HEK293 (cell line): ENCODE results near the gene EMP3.

Experiments used
- CTCF ChIA-PET: fragments of 350-600 bp; formaldehyde crosslinking; extraction: SDS; loops from one replicate; lab custom pipeline; 2021; ENCODE audit warnings: antibody characterized with exemption; lab: Yijun Ruan, JAX
- POLR2A ChIA-PET: fragments of 300-600 bp; formaldehyde crosslinking; extraction: SDS; loops from one replicate; lab custom pipeline; 2020; ENCODE audit warnings: antibody characterized with exemption, inconsistent platforms; lab: Yijun Ruan, JAX
- H3K27ac ChIP-seq: fragments of 200-500 bp; sonication (Bioruptor generic); 2 replicates; pipeline ENCODE4 v1.5.1; 2014; ENCODE audit warnings: low read depth, low read length, control low read depth, inconsistent platforms; ENCODE audit errors: extremely low read depth
- H3K36me3 ChIP-seq, 2 experiments: fragments of 200-500 bp in 1 of 2; sonication (Bioruptor generic) in 1 of 2; 1 replicate in 1 of 2; 2 replicates in 1 of 2; pipeline ENCODE4 v1.5.1; 2014 to 2017; ENCODE audit warnings: inconsistent platforms in 2 of 2, low read length in 2 of 2; ENCODE audit not compliant: control insufficient read depth in 2 of 2, insufficient read depth in 1 of 2
- H3K4me1 ChIP-seq: fragments of 200-500 bp; sonication (Bioruptor generic); 2 replicates; pipeline ENCODE4 v1.5.1; 2014; ENCODE audit warnings: mild to moderate bottlenecking, low read length, inconsistent platforms; ENCODE audit not compliant: control insufficient read depth, insufficient read depth
- H3K4me3 ChIP-seq: 2 replicates; pipeline ENCODE4 v1.5.1; 2011; ENCODE audit warnings: low read depth, mild to moderate bottlenecking, control low read depth, low read length, moderate library complexity
- H3K9me3 ChIP-seq: fragments of 200-500 bp; sonication (Bioruptor generic); 2 replicates; pipeline ENCODE4 v1.5.1; 2014; ENCODE audit warnings: low read depth, low read length, inconsistent platforms; ENCODE audit not compliant: control insufficient read depth, insufficient read depth
- BCL11A ChIP-seq: fragments of 450-650 bp; formaldehyde crosslinking; IDR thresholded peaks from 2 replicates; pipeline ENCODE4 v1.5.1; 2016; ENCODE audit warnings: low read depth, missing biosample characterization, missing genetic modification characterization
- FEZF1 ChIP-seq: fragments of 450-650 bp; formaldehyde crosslinking; IDR thresholded peaks from 2 replicates; pipeline ENCODE4 v1.5.1; 2016; ENCODE audit warnings: missing biosample characterization, missing genetic modification characterization
- IKZF3 ChIP-seq: fragments of 450-650 bp; IDR thresholded peaks from 2 replicates; pipeline ENCODE4 v1.5.0; 2018; ENCODE audit warnings: missing biosample characterization, mild to moderate bottlenecking, missing genetic modification characterization, moderate library complexity
- INSM2 ChIP-seq: fragments of 450-650 bp; formaldehyde crosslinking; IDR thresholded peaks from 2 replicates; pipeline ENCODE4 v1.5.1; 2016; ENCODE audit warnings: missing biosample characterization, missing genetic modification characterization
- PATZ1 ChIP-seq: fragments of 450-650 bp; formaldehyde crosslinking; IDR thresholded peaks from 2 replicates; pipeline ENCODE4 v1.5.1; 2016; ENCODE audit warnings: missing biosample characterization, missing genetic modification characterization
- PRDM1 ChIP-seq: fragments of 450-650 bp; formaldehyde crosslinking; IDR thresholded peaks from 2 replicates; pipeline ENCODE4; 2016; ENCODE audit warnings: missing biosample characterization, missing genetic modification characterization
- REPIN1 ChIP-seq: fragments of 450-650 bp; formaldehyde crosslinking; IDR thresholded peaks from 2 replicates; pipeline ENCODE4 v1.5.1; 2017; ENCODE audit warnings: missing biosample characterization, missing genetic modification characterization, low read depth
- SP7 ChIP-seq: fragments of 450-650 bp; formaldehyde crosslinking; IDR thresholded peaks from 2 replicates; pipeline ENCODE4 v1.5.1; 2016; ENCODE audit warnings: missing biosample characterization, missing genetic modification characterization
- YY2 ChIP-seq: fragments of 450-650 bp; formaldehyde crosslinking; IDR thresholded peaks from 2 replicates; pipeline ENCODE4 v1.5.1; 2016; ENCODE audit warnings: missing biosample characterization, missing genetic modification characterization
- ZNF10 ChIP-seq: fragments of 450-650 bp; formaldehyde crosslinking; IDR thresholded peaks from 2 replicates; pipeline ENCODE4 v1.5.1; 2017; ENCODE audit warnings: missing biosample characterization, missing genetic modification characterization
- ZNF121 ChIP-seq: fragments of 450-650 bp; formaldehyde crosslinking; IDR thresholded peaks from 2 replicates; pipeline ENCODE4 v1.5.1; 2016; ENCODE audit warnings: missing biosample characterization, missing genetic modification characterization
- ZNF184 ChIP-seq: fragments of 450-650 bp; IDR thresholded peaks from 2 replicates; pipeline ENCODE4 v1.5.1; 2018; ENCODE audit warnings: missing biosample characterization, mild to moderate bottlenecking, missing genetic modification characterization
- ZNF26 ChIP-seq: fragments of 450-650 bp; formaldehyde crosslinking; IDR thresholded peaks from 2 replicates; pipeline ENCODE4 v1.5.1; 2016; ENCODE audit warnings: missing biosample characterization, missing genetic modification characterization
- ZNF274 ChIP-seq, 2 experiments: fragments of 200-500 bp in 1 of 2; fragments of 450-650 bp in 1 of 2; sonication (Bioruptor generic) in 1 of 2; formaldehyde crosslinking in 1 of 2; IDR thresholded peaks; 2 replicates each; pipeline versions ENCODE4 v1.5.1 to v1.6.1; 2014 to 2016; ENCODE audit warnings: borderline replicate concordance in 1 of 2, inconsistent platforms in 1 of 2, low read length in 1 of 2, missing biosample characterization in 1 of 2, missing genetic modification characterization in 1 of 2
- ZNF280D ChIP-seq: fragments of 450-650 bp; formaldehyde crosslinking; IDR thresholded peaks from 2 replicates; pipeline ENCODE4 v1.5.1; 2016; ENCODE audit warnings: missing biosample characterization, missing genetic modification characterization
- ZNF423 ChIP-seq: fragments of 450-650 bp; formaldehyde crosslinking; IDR thresholded peaks from 2 replicates; pipeline ENCODE4 v1.5.1; 2016; ENCODE audit warnings: missing biosample characterization, missing genetic modification characterization
- ZNF560 ChIP-seq: fragments of 450-650 bp; formaldehyde crosslinking; IDR thresholded peaks from 2 replicates; pipeline ENCODE4 v1.5.1; 2017; ENCODE audit warnings: missing biosample characterization, missing genetic modification characterization, borderline replicate concordance
- ZNF561 ChIP-seq: fragments of 450-650 bp; IDR thresholded peaks from 2 replicates; pipeline ENCODE4 v1.5.1; 2018; ENCODE audit warnings: missing biosample characterization, missing genetic modification characterization, borderline replicate concordance
- ZNF600 ChIP-seq: fragments of 450-650 bp; formaldehyde crosslinking; IDR thresholded peaks from 2 replicates; pipeline ENCODE4 v1.5.1; 2016; ENCODE audit warnings: missing biosample characterization, missing genetic modification characterization
- ZNF626 ChIP-seq: fragments of 450-650 bp; sonication (Bioruptor Pico); formaldehyde crosslinking; IDR thresholded peaks from 2 replicates; pipeline ENCODE4 v1.5.1; 2018; ENCODE audit warnings: missing biosample characterization, missing genetic modification characterization, inconsistent platforms
- ZNF654 ChIP-seq: fragments of 450-650 bp; formaldehyde crosslinking; IDR thresholded peaks from 2 replicates; pipeline ENCODE4 v1.5.1; 2016; ENCODE audit warnings: low read depth, missing biosample characterization, missing genetic modification characterization
- ZNF76 ChIP-seq: fragments of 450-650 bp; formaldehyde crosslinking; IDR thresholded peaks from 2 replicates; pipeline ENCODE4; 2016; ENCODE audit warnings: low read depth, missing biosample characterization, missing genetic modification characterization, borderline replicate concordance

EMP3 gene

GRCh38 chr19:48348737-48349136 lies 23.4 kb downstream of the EMP3 start:
- Histone ChIP-seq H3K9me3 (no peaks in the 10 kb centered on the region), H3K27ac (no peak overlapping the region)
- TF ChIP-seq ZNF26: no peak
- no peak for TF ChIP-seq ZNF626
- TF ChIP-seq ZNF121 (tag by site-specific recombination): peak; percentile 38; the same call in 1 of the 2 replicates
- TF ChIP-seq BCL11A (tag by site-specific recombination): no peak
- TF ChIP-seq ZNF423: no peak
- no peak for TF ChIP-seq ZNF600 (tag by site-specific recombination)
- TF ChIP-seq, all 188 proteins: peak for 1
- POLR2A ChIA-PET: no interaction called here
- Histone ChIP-seq H3K4me3 (no peak overlapping the region), H3K36me3 (no peaks in the 10 kb centered on the region; a peak in 1 of 3 replicates), H3K4me1 (no peaks in the 10 kb centered on the region)
- CTCF ChIA-PET: interaction anchor here (1.0 kb wide), 2 partner anchors 43 to 235 kb away, joined by 3 read pairs; no protein-coding TSS in a partner anchor

GRCh38 chr19:48350856-48351255 lies 25.5 kb downstream of the EMP3 start:
- Histone ChIP-seq H3K4me3 (no peak overlapping the region), H3K9me3 (no peaks in the 10 kb centered on the region), H3K36me3 (no peaks in the 10 kb centered on the region; a peak in 1 of 3 replicates), H3K27ac (no peak overlapping the region), H3K4me1 (no peaks in the 10 kb centered on the region)
- no peak for TF ChIP-seq ZNF561
- no peak for TF ChIP-seq ZNF76 (tag by site-specific recombination)
- no peak for TF ChIP-seq ZNF274 (IDR thresholded peaks at IDR 0.05; ENCODE audit: low read length)
- TF ChIP-seq ZNF274 (tag by site-specific recombination; IDR thresholded peaks at IDR 0.05; ENCODE audit: borderline replicate concordance): no peak
- no peak for TF ChIP-seq ZNF560 (tag by site-specific recombination)
- ChIA-PET POLR2A (interaction anchor here (1.0 to 2.1 kb wide), 3 partner anchors 12 to 30 kb away, joined by 4 to 7 read pairs (median 5); partner anchors contain the start of genes SYNGR4 and TMEM143), CTCF (interaction anchor here (0.6 to 2.2 kb wide), 21 partner anchors 10 to 323 kb away, joined by 3 to 25 read pairs (median 3); partner anchors contain the start of genes KDELR1, SYNGR4 and TMEM143)

GRCh38 chr19:48351341-48351752 lies 26.0 kb downstream of the EMP3 start:
- H3K4me3 ChIP-seq: no peak overlapping the region
- CTCF ChIA-PET: interaction anchor here (0.6 to 2.2 kb wide), 19 partner anchors 9 to 323 kb away, joined by 3 to 25 read pairs (median 3); partner anchors contain the start of genes KDELR1, SYNGR4 and TMEM143
- POLR2A ChIA-PET: interaction anchor here (0.5 to 2.1 kb wide), 4 partner anchors 12 to 108 kb away, joined by 4 to 7 read pairs (median 4); partner anchors contain the start of genes SYNGR4 and TMEM143
- H3K36me3 ChIP-seq: no peaks in the 10 kb centered on the region
- H3K27ac ChIP-seq: no peak overlapping the region
- H3K9me3 ChIP-seq: no peaks in the 10 kb centered on the region
- no peaks in the 10 kb centered on the region for H3K4me1 ChIP-seq
- TF ChIP-seq PATZ1 (tag by site-specific recombination): peak; percentile 25; the same call in 1 of the 2 replicates
- TF ChIP-seq YY2: 0 out of 2 replicates have a peak, but pooled peaks have one; percentile 8
- 0 out of 2 replicates have a peak, but pooled peaks have one; percentile 18 for TF ChIP-seq REPIN1 (tag by site-specific recombination)
- no peak for TF ChIP-seq ZNF184
- peak; percentile 93 for TF ChIP-seq ZNF280D (tag by site-specific recombination)
- peak; percentile 30; the same call in 1 of the 2 replicates for TF ChIP-seq SP7 (tag by site-specific recombination)
- TF ChIP-seq IKZF3 (tag by site-specific recombination): no peak
- 0 out of 2 replicates have a peak, but pooled peaks have one; percentile 17 for TF ChIP-seq ZNF654 (tag by site-specific recombination)
- TF ChIP-seq PRDM1 (tag by site-specific recombination): no peak
- TF ChIP-seq ZNF10: peak; percentile 98
- no peak for TF ChIP-seq FEZF1 (tag by site-specific recombination)
- TF ChIP-seq INSM2: no peak
